GM18951 (cell line): ENCODE results near the gene ACTR6.

ENCODE experiments used
- POLR2A ChIP-seq: IDR thresholded peaks from 4 replicates; pipeline ENCODE4 v1.6.1; 2011; ENCODE audit warnings: mild to moderate bottlenecking; ENCODE audit not compliant: insufficient read length, insufficient read depth; ENCODE audit errors: extremely low read depth
- in situ Hi-C: fragments of 300-500 bp; cut with MboI; formaldehyde crosslinking; loops from one replicate; pipeline ENCODE4 v1.12.0; 2022; ENCODE audit warnings: low sequenced_read_pairs, mixed read lengths, inconsistent platforms; ENCODE audit not compliant: unreplicated experiment

The ACTR6 gene

DNA sequence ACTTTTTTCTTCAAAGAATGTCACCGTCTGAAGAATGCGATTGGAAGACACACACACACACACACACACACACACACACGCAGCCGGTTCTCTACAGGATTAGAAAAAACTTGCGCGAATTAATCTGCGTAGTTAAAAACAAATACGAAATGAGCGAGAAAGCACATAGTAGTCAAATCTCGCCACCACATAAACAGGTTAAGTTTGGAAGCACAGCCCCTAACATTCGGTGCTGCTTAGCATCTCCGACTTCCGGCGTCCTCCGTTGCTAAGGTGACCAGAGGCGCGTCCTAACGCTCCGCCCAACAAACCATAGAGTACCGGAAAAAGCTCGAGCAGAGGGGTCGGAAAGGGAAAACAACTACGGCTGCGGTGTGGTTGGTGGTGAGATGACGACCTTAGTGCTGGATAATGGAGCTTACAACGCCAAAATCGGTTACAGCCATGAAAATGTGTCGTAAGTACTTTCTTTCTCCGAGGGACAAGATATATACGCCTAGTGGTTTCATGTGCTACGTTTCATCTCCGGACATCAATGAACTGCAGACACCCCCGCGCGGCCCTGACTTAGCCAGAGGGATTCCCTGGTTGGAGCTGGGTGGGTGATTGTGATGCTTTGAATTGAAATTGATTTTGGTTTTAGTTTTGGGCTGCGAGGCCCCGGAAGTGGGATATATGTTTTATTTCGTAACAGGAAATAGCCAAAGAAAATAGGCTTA lies at the start of gene ACTR6:
TSS of gene ACTR6 (plus strand) at position 353 of the 719 bp plus-strand sequence. CDS start at position 390, 37 bp downstream.
- in situ Hi-C loops, result no loop called here
- peak; percentile 65 for TF ChIP-seq POLR2A

DNA sequence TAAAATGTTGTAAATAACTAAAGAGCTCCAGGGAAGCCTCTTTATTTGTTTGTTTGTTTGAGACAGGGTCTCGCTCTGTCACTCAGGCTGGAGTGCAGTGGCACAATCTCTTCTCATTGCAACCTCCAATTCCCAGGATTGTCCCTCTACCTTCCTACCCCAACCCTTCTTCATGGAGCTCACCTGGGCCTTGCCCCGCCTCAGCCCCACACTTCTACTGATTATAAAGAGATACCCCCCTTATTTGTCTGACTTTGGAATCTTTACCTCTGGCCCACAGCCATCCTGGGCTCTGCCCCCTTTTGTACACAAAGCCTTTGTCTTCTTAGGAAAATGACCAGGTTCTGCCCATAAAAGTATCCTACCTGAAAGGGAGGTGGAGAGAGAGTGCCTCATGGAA lies 48.8 kb upstream of the ACTR6 start:
- TF ChIP-seq POLR2A, result no peak
- in situ Hi-C loops, result no loop called here

DNA sequence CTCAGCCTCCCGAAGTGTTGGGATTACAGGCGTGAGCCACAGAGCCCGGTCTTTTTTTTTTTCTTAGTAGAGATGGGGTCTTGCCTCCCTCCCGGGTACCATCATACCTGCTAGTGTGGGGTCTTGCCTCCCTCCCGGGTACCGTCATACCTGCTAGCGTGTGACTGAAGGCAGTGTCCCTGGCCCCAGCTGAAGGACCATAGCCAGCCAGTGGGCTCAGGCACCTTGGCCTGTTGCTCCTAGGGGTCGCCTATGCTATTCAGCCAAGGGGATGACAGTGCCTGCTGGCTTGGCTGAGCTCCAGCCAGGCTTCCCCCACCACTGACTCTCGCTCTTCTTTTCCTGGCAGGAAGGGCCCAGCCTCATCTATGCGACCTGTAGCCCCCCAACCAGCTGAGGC lies 47.5 kb upstream of the ACTR6 start:
- TF ChIP-seq POLR2A, result no peak
- in situ Hi-C loops, result no loop called here

DNA sequence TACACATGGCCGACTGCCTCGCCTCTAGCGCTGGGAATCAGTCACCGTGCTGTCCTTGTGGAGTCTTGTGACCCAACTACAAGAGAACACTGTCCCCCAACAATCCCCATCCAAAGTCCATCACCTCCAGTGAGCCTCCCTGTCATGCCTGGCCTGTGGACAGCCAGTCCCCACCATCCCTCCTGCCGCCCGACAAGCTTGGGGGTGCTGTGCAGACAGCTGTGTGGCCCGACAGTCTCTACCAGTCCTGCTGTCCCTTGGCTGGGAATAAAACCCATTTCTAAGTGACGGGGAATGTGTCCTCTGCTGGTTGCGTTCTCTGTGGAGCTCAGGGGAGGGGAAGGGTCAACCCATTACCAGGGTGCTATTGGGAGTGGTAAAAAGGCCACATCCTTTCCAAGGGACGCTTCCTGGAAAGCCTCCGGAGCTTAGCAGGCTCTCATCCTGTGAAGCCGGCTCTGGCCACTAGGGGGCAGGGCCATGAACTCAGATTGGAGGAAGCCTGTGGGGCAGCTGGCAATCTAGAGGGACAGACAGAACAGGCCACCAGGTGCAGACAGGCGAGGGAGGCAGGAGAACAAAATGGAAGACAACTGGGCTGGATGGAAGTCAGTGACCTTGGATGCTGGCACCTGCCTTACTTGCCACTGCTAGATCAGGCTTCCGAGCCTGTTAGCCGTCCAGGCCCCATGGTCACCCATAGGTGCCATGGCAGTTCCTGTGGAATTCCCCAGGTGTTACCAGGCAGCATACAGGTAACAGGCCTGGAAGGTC lies 46.0 kb upstream of the ACTR6 start:
- TF ChIP-seq POLR2A, result no peak
- in situ Hi-C loops, result no loop called here

DNA sequence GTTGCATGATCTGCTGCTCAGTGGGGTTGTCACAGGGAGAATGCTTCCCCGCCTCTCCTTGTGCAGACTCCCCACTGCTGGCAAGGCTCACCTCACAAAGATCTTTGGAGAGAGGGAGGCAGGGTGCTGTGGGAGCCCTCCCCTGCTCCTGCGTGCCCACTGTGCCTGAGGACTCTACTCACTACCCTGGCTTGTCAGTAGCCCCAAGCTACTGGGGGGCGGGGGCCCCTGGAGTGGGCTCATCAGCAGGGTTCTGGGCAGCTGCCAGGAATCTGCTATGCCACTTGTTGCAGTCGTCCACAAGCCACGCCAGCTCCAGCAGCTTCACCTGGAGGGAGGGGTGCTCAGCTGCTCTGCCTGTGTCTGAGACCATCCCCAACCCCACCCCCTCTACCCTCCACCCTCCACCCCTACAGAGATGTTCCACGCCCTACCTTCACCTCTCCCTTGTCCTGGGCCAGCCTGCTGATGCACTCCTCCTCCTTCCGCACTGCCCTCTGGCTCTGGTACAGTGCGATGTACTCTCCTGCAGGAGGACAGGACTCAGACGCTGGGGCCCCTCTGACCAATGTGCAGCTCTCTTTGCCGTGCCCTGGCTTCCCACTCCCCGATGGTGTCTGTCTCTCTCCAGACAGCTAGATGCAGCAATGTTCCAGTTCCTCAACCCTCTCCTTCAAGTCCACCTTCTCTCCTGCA lies 43.7 kb upstream of the ACTR6 start:
- no peak for TF ChIP-seq POLR2A
- in situ Hi-C loops, result no loop called here

DNA sequence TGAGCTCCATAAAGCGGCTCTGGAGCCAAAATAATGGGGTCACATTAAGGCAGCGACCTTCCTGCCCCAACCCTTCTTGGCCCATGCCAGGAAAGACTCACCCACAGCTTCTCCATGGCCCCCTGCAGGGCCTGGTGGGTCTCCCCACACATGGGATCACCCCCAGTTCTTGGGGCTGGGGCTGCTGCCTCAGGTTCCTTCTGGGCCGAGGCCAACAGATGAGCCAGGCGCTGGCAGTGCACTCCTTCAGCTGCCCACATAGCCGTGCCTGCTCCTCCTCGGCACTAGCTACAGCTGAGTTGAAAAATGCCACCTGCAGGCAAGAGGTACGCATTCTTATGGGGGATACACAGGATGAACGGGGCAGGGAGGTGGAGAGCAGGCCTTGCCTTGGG lies 43.2 kb upstream of the ACTR6 start:
- TF ChIP-seq POLR2A, result no peak
- in situ Hi-C loops, result no loop called here

DNA sequence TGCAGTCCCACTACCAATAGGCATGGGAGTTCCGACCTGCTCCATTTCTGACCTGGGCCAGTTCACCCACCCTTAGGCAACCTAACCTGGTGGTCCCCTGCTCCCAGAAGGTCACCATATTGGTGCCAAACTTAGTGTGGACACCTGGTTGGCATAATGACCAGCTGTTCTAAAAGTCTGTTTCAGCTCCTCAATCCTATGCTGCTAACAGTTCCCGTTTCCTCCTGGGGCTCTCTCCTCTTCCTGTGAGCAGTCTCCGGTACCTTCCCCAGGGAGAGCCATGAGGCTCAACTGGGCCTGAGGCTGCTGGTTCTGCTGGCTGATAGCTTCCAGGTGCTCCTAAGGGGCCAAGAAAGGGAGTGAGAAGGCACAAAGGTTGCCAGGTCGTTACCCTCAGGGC lies 42.1 kb upstream of the ACTR6 start:
- TF ChIP-seq POLR2A, result no peak
- in situ Hi-C loops, result no loop called here

DNA sequence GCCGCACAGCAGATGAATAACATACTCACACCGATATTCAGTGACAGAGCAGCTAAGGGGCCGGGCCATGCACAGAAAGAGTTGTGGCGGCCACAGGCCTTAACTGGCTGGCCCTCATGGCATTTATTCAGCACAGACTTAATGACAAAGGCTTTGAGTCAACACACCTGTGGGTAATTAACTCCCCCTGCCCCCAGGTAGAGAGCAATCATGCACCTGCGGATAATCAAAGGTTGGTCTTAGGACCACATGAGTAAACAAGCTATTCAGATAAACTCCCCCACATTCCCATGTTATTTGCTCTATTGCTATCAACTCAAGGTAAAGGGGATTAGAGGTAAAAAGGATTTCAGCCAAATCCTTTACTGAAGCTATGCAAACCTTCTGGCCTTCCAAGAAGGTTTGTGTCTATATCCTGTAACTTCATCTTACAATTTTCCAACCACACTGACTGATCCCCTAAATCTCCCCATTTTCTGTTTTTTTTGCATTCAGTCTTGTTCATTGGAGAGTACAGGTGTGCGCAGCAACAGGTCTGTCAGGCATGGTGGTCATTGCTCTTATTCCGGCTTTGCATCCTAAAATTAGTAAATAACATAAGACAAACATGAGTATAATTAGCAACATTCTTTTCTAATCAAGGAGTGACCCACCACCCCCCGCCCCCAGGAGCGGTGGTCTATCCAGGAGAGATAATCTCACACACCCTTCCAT lies 41.1 kb upstream of the ACTR6 start:
- in situ Hi-C loops, result no loop called here
- no peak for TF ChIP-seq POLR2A

DNA sequence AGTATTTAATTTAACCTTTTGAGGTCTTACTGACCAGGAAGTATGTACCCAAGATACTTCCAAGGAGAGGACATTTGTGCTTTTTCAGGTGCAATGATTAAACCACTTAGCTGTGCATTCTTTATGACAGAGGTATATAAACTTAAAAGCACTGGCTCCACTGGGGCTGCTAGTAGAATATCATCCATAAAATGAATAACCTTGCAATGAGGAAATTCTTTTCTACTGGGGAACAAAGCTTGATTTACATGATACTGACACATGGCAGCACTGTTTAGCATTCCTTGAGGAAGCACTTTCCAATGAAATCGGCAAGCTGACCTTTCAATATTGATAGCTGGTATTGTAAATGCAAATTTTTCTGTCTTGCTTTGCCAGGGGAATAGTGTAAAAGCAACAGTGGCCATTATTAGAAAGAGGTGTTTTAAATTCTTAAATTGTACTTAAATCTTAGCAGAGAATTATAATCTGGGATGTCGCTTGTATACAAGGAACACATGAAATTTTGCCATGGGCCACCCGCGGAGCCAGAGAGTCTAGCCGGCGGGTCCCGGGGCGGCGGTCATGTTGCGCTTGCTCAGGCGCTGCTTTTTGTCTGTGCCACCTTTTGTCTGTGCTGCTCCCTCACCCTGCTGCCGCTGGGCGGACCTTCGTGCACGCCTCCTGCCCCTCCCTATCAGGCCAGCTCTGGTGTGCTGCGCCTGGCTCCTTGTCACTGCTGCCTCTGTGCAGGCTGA lies 37.0 kb upstream of the ACTR6 start:
- in situ Hi-C loops, result no loop called here
- TF ChIP-seq POLR2A, result peak; percentile 30

DNA sequence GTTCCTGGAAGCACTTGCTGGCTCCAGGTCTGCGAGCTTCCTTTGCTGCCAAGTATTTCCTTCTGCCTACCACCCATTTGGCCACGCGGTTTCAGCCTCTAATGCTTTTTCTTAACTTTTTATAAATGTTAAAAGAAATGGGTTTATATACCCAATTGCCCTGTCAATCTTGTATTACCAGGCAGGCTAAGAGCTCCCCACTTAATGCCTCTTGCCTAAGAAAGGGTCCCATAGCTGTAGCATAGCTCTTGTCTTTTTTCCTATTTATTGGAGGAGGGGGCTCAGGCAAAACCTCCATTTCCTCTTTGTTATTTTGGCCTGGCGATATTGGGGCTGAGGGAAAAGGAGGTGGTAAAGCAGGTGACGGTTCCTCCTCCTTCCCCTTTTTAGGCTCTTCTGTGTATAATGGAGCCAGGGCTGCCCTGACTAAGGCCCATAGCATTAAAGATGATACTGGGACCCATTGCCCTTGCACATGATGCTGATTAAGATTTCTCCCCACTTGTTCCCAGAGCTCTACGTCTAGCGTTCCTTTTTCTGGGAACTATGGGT lies 36.4 kb upstream of the ACTR6 start:
- no peak for TF ChIP-seq POLR2A
- in situ Hi-C loops, result no loop called here

DNA sequence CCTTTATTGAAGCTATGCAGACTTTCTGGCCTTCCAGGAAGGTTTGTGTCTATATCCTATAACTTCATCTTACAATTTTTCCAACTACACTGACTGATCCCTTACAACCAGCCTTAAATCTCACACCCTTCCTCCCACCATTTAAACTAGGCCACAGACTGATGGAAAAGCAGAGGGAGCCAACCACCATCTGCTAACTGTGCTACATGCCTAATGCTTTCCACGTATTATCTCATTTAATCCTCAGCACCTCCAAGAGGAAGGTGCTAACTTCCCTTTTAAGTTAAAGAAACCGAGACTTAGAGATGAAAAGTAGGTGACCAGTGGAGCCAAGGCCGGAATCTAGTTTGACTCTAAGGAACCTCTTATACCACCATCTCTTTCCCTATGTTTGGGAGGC lies 35.3 kb upstream of the ACTR6 start:
- no peak for TF ChIP-seq POLR2A
- in situ Hi-C loops, result no loop called here

DNA sequence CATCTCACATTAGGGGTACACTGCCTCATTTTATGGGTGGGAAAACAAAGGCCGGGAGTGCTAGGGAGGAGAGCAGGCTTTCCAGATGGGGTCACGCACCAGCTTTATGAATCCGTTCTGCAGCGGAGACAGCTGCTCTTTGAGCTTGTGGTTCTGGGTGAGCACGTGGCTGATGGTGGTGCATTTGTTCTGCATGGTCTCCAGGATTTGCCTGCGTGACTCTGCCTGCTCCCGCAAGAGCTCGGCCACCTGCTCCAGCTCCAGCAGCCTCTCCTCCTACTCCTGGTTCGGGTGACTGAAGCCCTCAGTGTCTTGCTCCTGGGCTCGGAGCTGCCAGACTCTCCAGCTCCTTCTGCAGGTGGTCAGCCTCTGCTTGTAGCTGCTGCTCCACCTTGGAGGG lies 34.4 kb upstream of the ACTR6 start:
- in situ Hi-C loops, result no loop called here
- TF ChIP-seq POLR2A, result no peak
